Panc1 (cell line): ENCODE results near the gene TTC9B. TPM values are rescaled to one million over a fixed set of nuclear protein-coding genes. Genes with fewer than 3 reads are reported as not detected.

Experiments used
- ATAC-seq: fragments of 200-7000 bp; cut with Tn5 transposase; 2 replicates; pipeline ENCODE4 v1.9.1; 2020; ENCODE audit warnings: mild to moderate bottlenecking, moderate library complexity
- BruUV-seq: library from RNA; stranded (reverse); fragments of 400-500 nt; replicated peaks from 2 replicates; lab custom pipeline; 2021; lab: Mats Ljungman, UMichigan
- CTCF ChIA-PET: fragments of 300-600 bp; sonication (Branson Sonifier 250); formaldehyde crosslinking; loops from one replicate; lab custom pipeline; 2022; ENCODE audit warnings: antibody characterized with exemption; lab: Charles Lee
- POLR2A ChIA-PET: fragments of 300-600 bp; sonication (Branson Sonifier 250); formaldehyde crosslinking; loops from one replicate; lab custom pipeline; 2022; ENCODE audit warnings: antibody characterized with exemption; lab: Charles Lee
- DNase-seq: peaks from one replicate; pipeline ENCODE4 v3.0.0-alpha.2; 2010; ENCODE audit warnings: low read depth, low spot score
- H3K27ac ChIP-seq: 2 replicates; pipeline ENCODE4 v1.5.1; 2011; ENCODE audit warnings: mild to moderate bottlenecking, low read length, inconsistent platforms
- H3K27me3 ChIP-seq: fragments of 200-500 bp; sonication (Bioruptor generic); 2 replicates; pipeline ENCODE4 v1.6.0; 2014; ENCODE audit warnings: low read length, inconsistent platforms; ENCODE audit not compliant: control insufficient read depth, insufficient read depth
- H3K36me3 ChIP-seq: fragments of 200-500 bp; sonication (Bioruptor generic); 2 replicates; pipeline ENCODE4 v1.5.1; 2014; ENCODE audit warnings: inconsistent platforms, mild to moderate bottlenecking, low read length, moderate library complexity; ENCODE audit not compliant: control insufficient read depth, insufficient read depth
- H3K4me1 ChIP-seq: 2 replicates; pipeline ENCODE4 v1.5.1; 2011; ENCODE audit warnings: inconsistent platforms, mild to moderate bottlenecking, low read length, moderate library complexity; ENCODE audit not compliant: control insufficient read depth, insufficient read depth
- H3K4me3 ChIP-seq, 2 experiments: 2 replicates each; pipeline ENCODE4 v1.5.1; 2011 to 2012; ENCODE audit warnings: low read depth in 2 of 2, low read length in 2 of 2, mild to moderate bottlenecking in 2 of 2, inconsistent platforms in 1 of 2, moderate library complexity in 1 of 2
- H3K9me3 ChIP-seq: fragments of 200-500 bp; sonication (Bioruptor generic); 2 replicates; pipeline ENCODE4 v1.5.1; 2014; ENCODE audit warnings: low read depth, mild to moderate bottlenecking, inconsistent platforms, low read length, moderate library complexity; ENCODE audit not compliant: control insufficient read depth, insufficient read depth
- POLR2AphosphoS5 ChIP-seq: IDR thresholded peaks from 2 replicates; pipeline ENCODE4 v1.6.1; 2012; ENCODE audit warnings: mild to moderate bottlenecking, low read depth, low read length, moderate library complexity
- SIN3A ChIP-seq: IDR thresholded peaks from 2 replicates; pipeline ENCODE4 v1.6.1; 2012; ENCODE audit warnings: low read depth, mild to moderate bottlenecking, low read length, moderate library complexity, borderline replicate concordance; ENCODE audit not compliant: insufficient read depth
- TCF7L2 ChIP-seq: IDR thresholded peaks from 2 replicates; pipeline ENCODE4 v1.6.1; 2011; ENCODE audit warnings: mild to moderate bottlenecking, low read depth, low read length, inconsistent platforms
- in situ Hi-C: cut with HindIII; loops from 2 replicates; pipeline ENCODE4 v1.10.0; 2016; ENCODE audit warnings: low sequenced_read_pairs, low pct_unique_long_range_greater_than_20kb
- intact Hi-C: fragments of 100-400 bp; cut with micrococcal nuclease; formaldehyde crosslinking; loops from one replicate; pipeline ENCODE4 v1.10.0; 2022; ENCODE audit not compliant: unreplicated experiment
- total RNA-seq: library from RNA; stranded (reverse); gene quantifications from one replicate; pipeline ENCODE4 v1.2.1, GENCODE V29; 2021; ENCODE audit not compliant: unreplicated experiment
- TF ChIP-seq, protein P1 (sequence below): fragments of 450-650 bp; IDR thresholded peaks from 2 replicates; pipeline ENCODE4 v1.5.1; 2017; ENCODE audit warnings: mild to moderate bottlenecking
- TF ChIP-seq, protein P2 (sequence below), 2 experiments: IDR thresholded peaks; 2 replicates each; pipeline ENCODE4 v1.6.1; 2011 to 2012; ENCODE audit warnings: low read depth in 2 of 2, control low read depth in 1 of 2, low read length in 1 of 2, mild to moderate bottlenecking in 1 of 2, moderate library complexity in 1 of 2; ENCODE audit not compliant: insufficient read depth in 1 of 2

The TTC9B gene
- total RNA-seq, 1 experiment from 2014 or later: 2.3 TPM

DNA sequence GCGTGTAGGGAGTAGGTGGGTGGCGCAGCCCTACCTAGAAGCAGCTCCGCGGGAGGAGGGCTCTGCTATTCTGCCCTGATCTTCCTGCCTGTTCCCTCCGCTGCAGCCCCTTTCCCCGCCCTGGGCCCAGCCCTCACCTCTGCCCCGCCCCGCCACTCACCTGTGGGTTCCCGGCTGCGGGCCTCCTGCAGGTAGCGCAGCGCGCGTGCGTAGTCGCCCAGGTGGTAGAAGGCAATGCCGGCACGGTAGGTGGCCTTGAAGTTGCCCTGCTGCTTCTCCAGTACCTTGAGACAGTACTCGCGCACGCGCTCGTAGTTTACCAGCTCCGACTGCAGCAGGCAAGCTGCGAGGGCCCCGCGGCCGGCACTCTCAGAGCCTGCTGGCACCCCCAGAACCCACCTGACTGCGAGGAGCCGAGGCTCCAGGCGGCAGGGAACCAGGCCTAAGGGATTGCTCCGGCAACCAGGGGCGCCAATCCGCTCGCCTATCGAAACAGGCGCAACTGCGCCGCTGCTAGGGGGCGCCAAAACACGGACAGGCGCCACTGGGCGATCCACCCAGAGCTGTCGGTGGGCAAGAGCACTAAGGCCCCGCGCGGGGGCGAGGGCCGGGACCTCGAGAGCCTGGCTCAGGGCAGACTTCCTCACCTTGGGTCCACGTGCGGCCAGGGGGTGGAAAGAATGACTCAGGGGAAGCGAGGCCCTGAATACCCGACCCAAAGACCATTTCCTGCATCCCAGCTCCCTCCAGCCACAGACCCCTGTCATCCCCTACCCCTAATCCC lies 965 bp downstream of the TTC9B start:
- ATAC-seq: peak; percentile 47
- TF ChIP-seq POLR2AphosphoS5 (no peak), SIN3A (no peak), TCF7L2 (no peak)
- TF ChIP-seq, protein P1, sequence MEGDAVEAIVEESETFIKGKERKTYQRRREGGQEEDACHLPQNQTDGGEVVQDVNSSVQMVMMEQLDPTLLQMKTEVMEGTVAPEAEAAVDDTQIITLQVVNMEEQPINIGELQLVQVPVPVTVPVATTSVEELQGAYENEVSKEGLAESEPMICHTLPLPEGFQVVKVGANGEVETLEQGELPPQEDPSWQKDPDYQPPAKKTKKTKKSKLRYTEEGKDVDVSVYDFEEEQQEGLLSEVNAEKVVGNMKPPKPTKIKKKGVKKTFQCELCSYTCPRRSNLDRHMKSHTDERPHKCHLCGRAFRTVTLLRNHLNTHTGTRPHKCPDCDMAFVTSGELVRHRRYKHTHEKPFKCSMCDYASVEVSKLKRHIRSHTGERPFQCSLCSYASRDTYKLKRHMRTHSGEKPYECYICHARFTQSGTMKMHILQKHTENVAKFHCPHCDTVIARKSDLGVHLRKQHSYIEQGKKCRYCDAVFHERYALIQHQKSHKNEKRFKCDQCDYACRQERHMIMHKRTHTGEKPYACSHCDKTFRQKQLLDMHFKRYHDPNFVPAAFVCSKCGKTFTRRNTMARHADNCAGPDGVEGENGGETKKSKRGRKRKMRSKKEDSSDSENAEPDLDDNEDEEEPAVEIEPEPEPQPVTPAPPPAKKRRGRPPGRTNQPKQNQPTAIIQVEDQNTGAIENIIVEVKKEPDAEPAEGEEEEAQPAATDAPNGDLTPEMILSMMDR: no peak
- TF ChIP-seq, protein P2, sequence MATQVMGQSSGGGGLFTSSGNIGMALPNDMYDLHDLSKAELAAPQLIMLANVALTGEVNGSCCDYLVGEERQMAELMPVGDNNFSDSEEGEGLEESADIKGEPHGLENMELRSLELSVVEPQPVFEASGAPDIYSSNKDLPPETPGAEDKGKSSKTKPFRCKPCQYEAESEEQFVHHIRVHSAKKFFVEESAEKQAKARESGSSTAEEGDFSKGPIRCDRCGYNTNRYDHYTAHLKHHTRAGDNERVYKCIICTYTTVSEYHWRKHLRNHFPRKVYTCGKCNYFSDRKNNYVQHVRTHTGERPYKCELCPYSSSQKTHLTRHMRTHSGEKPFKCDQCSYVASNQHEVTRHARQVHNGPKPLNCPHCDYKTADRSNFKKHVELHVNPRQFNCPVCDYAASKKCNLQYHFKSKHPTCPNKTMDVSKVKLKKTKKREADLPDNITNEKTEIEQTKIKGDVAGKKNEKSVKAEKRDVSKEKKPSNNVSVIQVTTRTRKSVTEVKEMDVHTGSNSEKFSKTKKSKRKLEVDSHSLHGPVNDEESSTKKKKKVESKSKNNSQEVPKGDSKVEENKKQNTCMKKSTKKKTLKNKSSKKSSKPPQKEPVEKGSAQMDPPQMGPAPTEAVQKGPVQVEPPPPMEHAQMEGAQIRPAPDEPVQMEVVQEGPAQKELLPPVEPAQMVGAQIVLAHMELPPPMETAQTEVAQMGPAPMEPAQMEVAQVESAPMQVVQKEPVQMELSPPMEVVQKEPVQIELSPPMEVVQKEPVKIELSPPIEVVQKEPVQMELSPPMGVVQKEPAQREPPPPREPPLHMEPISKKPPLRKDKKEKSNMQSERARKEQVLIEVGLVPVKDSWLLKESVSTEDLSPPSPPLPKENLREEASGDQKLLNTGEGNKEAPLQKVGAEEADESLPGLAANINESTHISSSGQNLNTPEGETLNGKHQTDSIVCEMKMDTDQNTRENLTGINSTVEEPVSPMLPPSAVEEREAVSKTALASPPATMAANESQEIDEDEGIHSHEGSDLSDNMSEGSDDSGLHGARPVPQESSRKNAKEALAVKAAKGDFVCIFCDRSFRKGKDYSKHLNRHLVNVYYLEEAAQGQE (IDR thresholded peaks at IDR 0.05; ENCODE audit: insufficient read depth in 1 of 2, low read depth in 2 of 2, low read length in 1 of 2): no peak
- no TSS peak for BruUV-seq
- Histone ChIP-seq H3K4me1 (peaks cover 27% of the 10 kb centered on the region), H3K4me3 (peak overlapping the region; percentile 1 to 23; a peak in 3 of 4 replicates), H3K27ac (no peak overlapping the region), H3K36me3 (no peaks in the 10 kb centered on the region), H3K9me3 (peaks cover 2% of the 10 kb centered on the region; the same call in 1 of the 2 replicates), H3K27me3 (peaks cover 23% of the 10 kb centered on the region)
- in situ Hi-C loops (loop anchor here (5.0 kb wide), 1 partner anchor 45 kb away; no protein-coding TSS in a partner anchor), intact Hi-C loops (no loop called here)
- ChIA-PET POLR2A (interaction anchor here (0.6 to 1.3 kb wide), 3 partner anchors 11 to 70 kb away, joined by 6 to 13 read pairs (median 9); no protein-coding TSS in a partner anchor), CTCF (interaction anchor here (0.5 to 8.8 kb wide), 55 partner anchors 8 to 1240 kb away, joined by 3 to 153 read pairs (median 6); partner anchors contain the start of genes MAP3K10 and TIMM50)
- DNase-seq: peak; percentile 83

DNA sequence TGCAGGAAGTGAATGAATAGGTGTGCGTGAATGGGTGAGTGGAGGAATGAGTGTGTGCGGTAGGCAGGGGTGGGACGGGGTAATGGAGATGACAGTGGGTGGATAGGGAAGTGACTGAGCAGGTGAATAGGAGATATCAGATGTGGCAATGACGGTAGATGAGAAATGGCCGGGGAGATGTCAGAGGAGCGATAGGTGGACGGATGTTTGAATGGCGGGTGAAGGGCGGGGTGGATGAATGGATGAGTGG lies 1.5 kb downstream of the TTC9B start:
- Histone ChIP-seq H3K4me3 (no peak overlapping the region), H3K27ac (no peak overlapping the region), H3K36me3 (no peaks in the 10 kb centered on the region), H3K9me3 (no peaks in the 10 kb centered on the region), H3K4me1 (peaks cover 27% of the 10 kb centered on the region), H3K27me3 (peaks cover 23% of the 10 kb centered on the region)
- POLR2A ChIA-PET: no interaction called here
- DNase-seq: no peak
- TF ChIP-seq SIN3A: no peak
- TF ChIP-seq, protein P1: no peak
- TF ChIP-seq, protein P2 (IDR thresholded peaks at IDR 0.05; ENCODE audit: insufficient read depth in 1 of 2, low read depth in 2 of 2, low read length in 1 of 2): no peak
- no peak for TF ChIP-seq TCF7L2
- no peak for TF ChIP-seq POLR2AphosphoS5
- in situ Hi-C loops: loop anchor here (5.0 kb wide), 1 partner anchor 46 kb away; no protein-coding TSS in a partner anchor
- no peak for ATAC-seq
- intact Hi-C loops: no loop called here
- no TSS peak for BruUV-seq
- CTCF ChIA-PET: interaction anchor here (1.1 to 8.8 kb wide), 18 partner anchors 8 to 120 kb away, joined by 3 to 153 read pairs (median 15); partner anchors contain the start of gene MAP3K10
